HUES64 (cell line): Measurements from ENCODE around the gene RIN3.

Source experiments
- H3K27ac ChIP-seq: 2 replicates; pipeline ENCODE4 v1.7.0; 2013; ENCODE audit warnings: low read depth, low read length, inconsistent platforms
- H3K27me3 ChIP-seq: 2 replicates; pipeline ENCODE4 v1.6.1; 2013; ENCODE audit warnings: mild to moderate bottlenecking, low read length; ENCODE audit not compliant: insufficient read depth
- H3K36me3 ChIP-seq: 2 replicates; pipeline ENCODE4 v1.6.1; 2013; ENCODE audit warnings: mild to moderate bottlenecking, low read length; ENCODE audit not compliant: insufficient read depth
- H3K4me1 ChIP-seq: 2 replicates; pipeline ENCODE4 v1.6.1; 2013; ENCODE audit warnings: mild to moderate bottlenecking, low read length, moderate library complexity; ENCODE audit not compliant: insufficient read depth
- H3K4me3 ChIP-seq: 2 replicates; pipeline ENCODE4 v1.5.1; 2013; ENCODE audit warnings: mild to moderate bottlenecking, low read length, moderate library complexity
- H3K9ac ChIP-seq: 2 replicates; pipeline ENCODE4 v1.6.1; 2013; ENCODE audit warnings: mild to moderate bottlenecking, low read depth, low read length
- H3K9me3 ChIP-seq: 2 replicates; pipeline ENCODE4 v1.6.1; 2013; ENCODE audit warnings: low read depth, low read length; ENCODE audit not compliant: insufficient read depth
- WGBS: fragments of 150-250, 120-280 bp; methylation state at CpG from one replicate; pipeline ENCODE4 v1.1.7; 2013; ENCODE audit warnings: missing lambda C conversion rate; 5-methylcytosine and 5-hydroxymethylcytosine counted together

RIN3 gene

DNA sequence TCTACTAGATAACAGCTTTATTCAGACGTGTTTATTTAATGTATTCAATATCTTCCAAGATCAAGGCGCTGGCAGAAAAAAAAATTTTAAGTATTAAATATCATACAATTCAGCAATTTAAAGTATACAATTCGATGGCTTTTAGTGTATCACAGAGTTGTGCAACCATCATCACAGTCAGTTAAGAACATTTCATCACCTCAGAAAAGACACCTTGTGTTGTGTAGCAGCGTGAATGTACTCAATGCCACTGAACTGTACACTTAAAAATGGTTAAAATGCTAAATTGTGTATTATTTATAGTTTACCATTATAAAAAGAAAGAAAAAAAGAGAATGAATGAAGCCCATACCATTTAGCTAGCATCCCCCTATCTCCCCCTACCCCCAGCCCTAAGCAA lies 96.4 kb downstream of the RIN3 start:
- no peaks in the 10 kb centered on the region for H3K27me3 ChIP-seq
- 93% methylated on average over 2 of the region's 4 CpGs for WGBS
- peaks cover 4% of the 10 kb centered on the region; the same call in 1 of the 2 replicates for H3K9me3 ChIP-seq
- no peak overlapping the region for H3K27ac ChIP-seq
- H3K36me3 ChIP-seq = no peaks in the 10 kb centered on the region
- no peak overlapping the region for H3K9ac ChIP-seq
- H3K4me1 ChIP-seq = no peaks in the 10 kb centered on the region
- H3K4me3 ChIP-seq = no peak overlapping the region

DNA sequence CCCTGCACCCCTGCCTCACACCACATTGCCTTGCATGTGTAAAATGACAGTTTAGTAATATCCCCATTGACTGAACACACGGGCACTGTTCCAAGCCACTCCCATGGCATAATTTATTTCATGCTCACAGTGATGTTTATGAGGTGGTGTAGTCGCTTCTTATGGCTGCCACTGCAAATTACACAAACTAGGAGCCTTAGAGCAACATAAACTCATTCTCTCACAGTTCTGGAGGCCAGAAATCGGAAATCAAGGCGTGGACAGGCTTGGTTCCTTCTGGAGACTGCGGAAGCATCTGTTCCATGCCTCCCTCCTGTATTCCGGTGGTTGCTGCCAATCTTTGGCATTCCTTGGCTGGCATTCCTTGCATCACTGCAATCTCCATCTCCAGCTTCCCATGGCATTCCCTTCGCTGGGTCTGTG lies 97.3 kb downstream of the RIN3 start:
- Histone ChIP-seq H3K9ac (no peak overlapping the region), H3K27ac (no peak overlapping the region), H3K27me3 (no peaks in the 10 kb centered on the region), H3K36me3 (no peaks in the 10 kb centered on the region), H3K4me1 (no peaks in the 10 kb centered on the region), H3K9me3 (peaks cover 4% of the 10 kb centered on the region; the same call in 1 of the 2 replicates), H3K4me3 (no peak overlapping the region)
- 91% methylated on average over 6 of the region's 7 CpGs for WGBS

DNA sequence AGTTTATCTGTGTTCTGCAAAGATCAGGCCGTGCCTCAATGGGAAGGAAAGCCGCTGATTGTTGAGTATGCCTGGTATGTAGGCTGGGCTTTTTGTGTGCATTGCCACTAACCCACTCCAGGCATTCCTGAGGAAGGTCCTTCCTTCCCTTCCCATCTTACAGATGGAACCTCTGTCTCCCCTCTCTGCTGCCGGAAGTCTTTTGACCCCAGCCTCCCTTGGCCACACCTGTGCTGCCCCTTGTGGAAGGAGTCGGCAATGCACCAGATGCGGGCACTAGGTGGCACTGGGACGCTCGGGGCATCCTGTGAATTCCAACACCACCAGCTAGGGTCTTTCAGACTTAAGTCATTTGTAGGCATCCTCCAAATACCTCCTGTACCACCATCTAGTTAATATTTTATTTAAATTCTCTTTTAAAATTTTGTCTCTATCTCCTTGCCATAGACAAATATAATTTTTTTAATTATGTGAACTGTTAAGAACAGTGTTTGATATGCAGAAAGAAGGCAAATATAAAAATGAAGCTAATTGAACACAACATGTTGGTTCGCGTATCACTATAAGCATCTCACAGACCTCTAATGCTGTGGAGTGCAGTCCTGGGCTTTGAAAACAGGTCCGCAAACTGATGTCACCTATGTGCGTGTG lies 99.6 kb downstream of the RIN3 start:
- no peak overlapping the region for H3K9ac ChIP-seq
- H3K36me3 ChIP-seq = no peaks in the 10 kb centered on the region
- no peak overlapping the region for H3K4me3 ChIP-seq
- H3K27me3 ChIP-seq = no peaks in the 10 kb centered on the region
- no peaks in the 10 kb centered on the region for H3K9me3 ChIP-seq
- no peaks in the 10 kb centered on the region for H3K4me1 ChIP-seq
- 60% methylated on average over 11 of the region's 11 CpGs for WGBS
- H3K27ac ChIP-seq = no peak overlapping the region

DNA sequence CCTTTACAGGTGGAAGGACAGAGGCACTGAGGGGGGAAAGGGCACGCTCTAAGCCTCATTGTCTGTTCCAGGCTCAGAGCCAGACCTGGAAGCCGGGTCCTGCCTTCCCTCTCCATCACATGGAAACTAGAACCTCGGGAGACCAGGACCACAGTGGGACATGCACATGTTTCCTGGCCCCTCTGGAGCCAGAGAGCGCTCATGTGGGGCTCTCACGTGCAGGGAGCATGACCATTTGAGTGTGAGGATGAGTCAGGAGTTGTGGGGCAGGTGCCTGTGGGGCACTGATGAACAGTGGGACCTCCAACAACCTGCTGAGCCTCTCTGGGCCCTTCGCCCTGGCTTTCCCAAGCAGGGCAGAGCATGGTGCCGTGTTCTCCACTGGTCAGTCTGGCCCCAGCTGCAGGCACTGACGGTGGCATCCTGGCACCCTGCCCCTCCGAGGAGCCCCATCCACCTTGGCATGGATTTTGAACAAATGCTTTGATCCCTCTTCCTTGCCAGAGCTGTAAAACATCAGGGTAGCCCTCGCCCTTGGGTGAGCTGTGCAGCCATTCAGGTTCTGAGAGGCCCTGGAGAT lies 100.2 kb downstream of the RIN3 start:
- Histone ChIP-seq H3K27me3 (no peaks in the 10 kb centered on the region), H3K4me1 (no peaks in the 10 kb centered on the region), H3K9ac (no peak overlapping the region), H3K4me3 (no peak overlapping the region), H3K9me3 (no peaks in the 10 kb centered on the region), H3K27ac (no peak overlapping the region), H3K36me3 (no peaks in the 10 kb centered on the region)
- 92% methylated on average over 10 of the region's 10 CpGs for WGBS

DNA sequence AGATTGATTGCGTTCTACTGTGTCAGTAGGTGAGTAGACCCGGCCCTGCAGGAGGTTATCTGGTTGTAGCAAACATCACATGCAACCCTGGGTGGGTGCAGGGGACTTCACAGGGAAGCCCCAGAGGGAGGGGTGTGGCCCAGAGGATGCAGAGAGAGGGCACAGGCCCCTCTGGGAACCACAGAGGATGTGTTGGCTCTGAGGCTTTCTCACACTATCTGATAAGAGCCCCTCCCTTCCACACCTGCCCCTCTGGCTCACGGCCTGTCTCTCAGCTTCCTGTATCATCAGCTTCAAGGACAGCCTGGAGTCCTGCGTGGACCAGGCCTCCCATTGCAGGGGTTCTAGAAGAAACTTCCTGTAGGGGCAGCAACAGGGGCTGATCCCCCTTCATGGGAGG lies 101.9 kb downstream of the RIN3 start:
- Histone ChIP-seq H3K9ac (no peak overlapping the region), H3K36me3 (no peaks in the 10 kb centered on the region), H3K4me3 (no peak overlapping the region), H3K27ac (no peak overlapping the region), H3K4me1 (no peaks in the 10 kb centered on the region), H3K27me3 (no peaks in the 10 kb centered on the region), H3K9me3 (no peaks in the 10 kb centered on the region)
- WGBS = 80% methylated on average over 4 of the region's 4 CpGs

DNA sequence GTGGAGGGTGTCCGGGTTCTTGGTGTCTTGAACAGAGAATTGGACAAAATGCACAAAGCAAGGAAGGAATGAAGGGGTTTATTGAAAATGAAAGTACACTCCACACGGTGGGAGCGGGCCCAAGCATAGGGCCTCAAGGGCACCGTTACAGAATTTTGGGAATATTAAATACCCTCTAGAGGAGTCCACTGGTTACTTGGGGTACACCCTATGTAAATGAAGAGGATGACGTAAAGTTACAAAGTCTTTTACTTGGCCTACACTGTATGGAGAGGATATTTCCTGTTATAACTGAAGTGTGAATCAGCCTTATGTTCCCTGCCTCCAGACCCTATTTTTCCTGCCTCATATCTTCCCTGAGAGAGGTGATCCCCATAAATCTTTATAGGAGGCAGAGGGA lies 102.6 kb downstream of the RIN3 start:
- no peaks in the 10 kb centered on the region for H3K27me3 ChIP-seq
- no peak overlapping the region for H3K27ac ChIP-seq
- H3K36me3 ChIP-seq = no peaks in the 10 kb centered on the region
- no peak overlapping the region for H3K4me3 ChIP-seq
- no peaks in the 10 kb centered on the region for H3K4me1 ChIP-seq
- H3K9me3 ChIP-seq = no peaks in the 10 kb centered on the region
- 95% methylated on average over 5 of the region's 5 CpGs for WGBS
- H3K9ac ChIP-seq = no peak overlapping the region

DNA sequence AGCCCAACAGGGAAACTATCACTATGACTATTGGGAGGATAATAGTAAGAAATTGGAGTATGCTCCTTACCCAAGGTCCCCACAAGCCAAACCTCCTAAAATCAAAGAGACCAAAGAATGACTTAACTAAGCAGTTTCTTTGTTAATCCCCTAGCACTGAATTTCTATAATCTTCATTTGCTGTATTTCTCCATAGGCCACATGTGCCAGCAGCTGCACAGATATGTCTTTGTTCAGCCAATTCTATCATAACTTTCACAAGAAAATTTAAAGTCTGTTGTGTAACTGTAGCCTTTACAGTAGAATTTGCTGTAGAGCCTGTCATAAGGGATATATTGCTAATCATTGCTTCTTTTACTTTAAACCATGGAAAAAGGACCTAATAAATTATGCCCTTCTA lies 104.0 kb downstream of the RIN3 start:
- no peaks in the 10 kb centered on the region for H3K27me3 ChIP-seq
- no peaks in the 10 kb centered on the region for H3K4me1 ChIP-seq
- H3K9ac ChIP-seq = no peak overlapping the region
- H3K36me3 ChIP-seq = no peaks in the 10 kb centered on the region
- H3K27ac ChIP-seq = no peak overlapping the region
- H3K9me3 ChIP-seq = peaks cover 3% of the 10 kb centered on the region; the same call in 1 of the 2 replicates
- no peak overlapping the region for H3K4me3 ChIP-seq

DNA sequence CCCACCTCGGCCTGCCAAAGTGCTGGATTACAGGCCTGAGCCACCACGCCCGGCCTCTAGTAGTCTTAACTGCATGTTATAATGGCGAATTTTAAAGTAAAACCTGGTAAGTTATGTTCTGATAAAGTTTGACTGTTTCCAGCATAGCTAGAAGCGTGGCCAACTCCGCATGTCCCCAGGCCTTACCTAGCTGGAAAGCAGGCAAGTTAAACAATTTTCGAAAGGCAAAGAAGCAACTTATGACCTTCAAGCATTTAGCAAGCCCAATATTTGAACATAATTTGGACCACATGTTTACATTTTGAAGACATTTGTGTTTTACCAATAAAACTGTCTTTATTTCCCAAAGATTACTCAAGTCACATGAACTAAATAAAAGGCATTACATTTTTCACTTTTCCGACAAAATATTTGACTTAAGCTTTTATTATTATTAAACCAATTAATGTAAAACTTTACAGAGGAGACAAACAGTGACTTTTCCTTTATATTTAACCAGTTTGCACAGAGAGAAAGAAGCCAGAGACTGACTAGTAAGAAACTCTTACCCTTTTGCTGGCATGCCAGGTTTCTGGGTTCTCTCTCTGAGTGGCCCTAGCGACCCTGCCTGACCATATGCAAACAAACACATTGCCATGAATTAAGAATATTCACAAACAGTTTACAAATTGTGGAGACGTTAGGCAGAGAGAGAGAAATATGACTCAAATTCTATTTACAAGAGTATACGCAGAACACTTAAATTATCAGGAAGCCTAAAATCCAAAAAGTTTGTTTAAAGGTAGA lies 106.3 kb downstream of the RIN3 start:
- Histone ChIP-seq H3K9me3 (peaks cover 7% of the 10 kb centered on the region), H3K27ac (no peak overlapping the region)
- 95% methylated on average over 10 of the region's 11 CpGs for WGBS

DNA sequence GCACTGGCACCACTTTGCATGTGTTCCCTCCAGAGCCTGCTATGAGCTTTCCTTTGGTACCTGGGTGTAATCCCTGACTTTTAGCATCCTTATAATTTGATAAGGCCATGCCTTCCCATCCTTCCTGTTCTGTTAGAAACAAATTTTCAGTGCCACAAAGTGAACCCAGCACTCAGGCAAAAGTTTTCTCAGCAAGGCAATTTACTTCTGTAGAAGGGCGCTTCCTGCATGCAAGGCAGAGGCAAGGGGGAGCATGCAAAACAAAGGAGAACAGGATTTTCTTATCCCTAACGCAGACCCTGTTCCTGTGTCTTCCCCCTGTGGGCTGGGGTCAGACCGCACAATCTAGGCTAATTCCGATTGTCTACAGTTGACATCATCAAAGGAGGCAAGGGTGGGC lies 108.7 kb downstream of the RIN3 start:
- no peaks in the 10 kb centered on the region for H3K27me3 ChIP-seq
- H3K36me3 ChIP-seq = no peaks in the 10 kb centered on the region
- H3K9ac ChIP-seq = no peak overlapping the region
- H3K4me1 ChIP-seq = no peaks in the 10 kb centered on the region
- no peak overlapping the region for H3K4me3 ChIP-seq
- H3K27ac ChIP-seq = no peak overlapping the region
- H3K9me3 ChIP-seq = peaks cover 20% of the 10 kb centered on the region
- 96% methylated on average over 4 of the region's 4 CpGs for WGBS

More for the DNA sequence above, 106.3 kb downstream of the RIN3 start:
- H3K36me3 ChIP-seq = no peaks in the 10 kb centered on the region
- no peaks in the 10 kb centered on the region for H3K27me3 ChIP-seq
- no peaks in the 10 kb centered on the region for H3K4me1 ChIP-seq
- no peak overlapping the region for H3K9ac ChIP-seq
- H3K4me3 ChIP-seq = no peak overlapping the region

DNA sequence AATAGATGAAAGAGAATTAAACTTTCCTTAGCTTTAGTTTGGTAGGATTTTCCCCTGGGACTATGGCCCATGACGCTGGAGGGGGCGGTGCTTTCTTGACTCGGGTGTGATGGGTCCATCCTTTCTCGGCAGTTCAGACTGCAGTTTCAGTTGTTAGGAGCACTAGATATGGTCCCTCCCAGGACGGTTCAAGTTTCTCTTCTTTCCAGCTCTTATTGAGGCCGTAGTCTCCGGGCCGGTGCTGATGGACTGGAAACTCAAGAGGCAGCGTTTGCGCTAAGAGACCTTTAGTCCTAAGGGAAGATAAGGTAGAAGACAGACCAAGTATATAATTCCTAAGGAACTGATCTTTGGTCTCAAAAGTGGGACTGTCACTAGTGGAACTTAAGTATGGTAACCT lies 111.2 kb downstream of the RIN3 start:
- Histone ChIP-seq H3K4me3 (no peak overlapping the region), H3K36me3 (no peaks in the 10 kb centered on the region), H3K27ac (no peak overlapping the region), H3K4me1 (no peaks in the 10 kb centered on the region), H3K9ac (no peak overlapping the region), H3K27me3 (no peaks in the 10 kb centered on the region), H3K9me3 (peaks cover 29% of the 10 kb centered on the region)
- 94% methylated on average over 10 of the region's 10 CpGs for WGBS

DNA sequence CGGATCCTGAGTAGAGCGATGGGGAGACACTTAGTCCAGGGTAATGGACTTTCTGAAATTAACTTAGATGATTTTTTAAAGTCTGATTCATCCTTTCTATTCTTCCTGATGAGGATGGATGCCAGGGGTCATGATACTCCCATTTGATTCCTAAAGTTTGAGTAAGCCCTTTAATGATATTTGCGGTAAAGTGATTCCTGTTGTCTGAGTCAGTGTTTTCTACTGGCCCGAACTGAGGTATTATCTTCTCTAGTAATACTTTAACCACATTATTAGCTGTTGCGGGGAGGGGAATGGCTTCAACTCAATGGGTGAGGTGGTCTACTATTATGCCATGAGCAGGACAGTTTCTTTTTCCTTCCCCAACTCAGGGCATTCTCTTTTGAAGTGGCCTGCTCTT lies 111.6 kb downstream of the RIN3 start:
- 98% methylated on average over 4 of the region's 5 CpGs for WGBS
- Histone ChIP-seq H3K27ac (no peak overlapping the region), H3K36me3 (no peaks in the 10 kb centered on the region), H3K9ac (no peak overlapping the region), H3K27me3 (no peaks in the 10 kb centered on the region), H3K4me3 (no peak overlapping the region), H3K4me1 (no peaks in the 10 kb centered on the region), H3K9me3 (peaks cover 29% of the 10 kb centered on the region)
